CD4-positive, alpha-beta memory T cell (primary cell): ENCODE results near the gene LAMA3. TPM values are rescaled to one million over a fixed set of nuclear protein-coding genes. Genes with fewer than 3 reads are reported as not detected.
A peak's percentile ranks its signal among the peaks of the same experiment; 100 is the strongest.

Source experiments
- CTCF ChIA-PET: fragments of 350-600 bp; sonication (Branson Sonifier 250); formaldehyde crosslinking; loops from one replicate; lab custom pipeline; 2021; ENCODE audit warnings: inconsistent platforms; ENCODE audit not compliant: partially characterized antibody; lab: Charles Lee
- POLR2A ChIA-PET: fragments of 350-600 bp; sonication (Branson Sonifier 250); formaldehyde crosslinking; loops from one replicate; lab custom pipeline; 2021; ENCODE audit not compliant: partially characterized antibody; lab: Charles Lee
- DNase-seq, 5 donors: peaks; one replicate each; pipeline versions ENCODE4 v3.0.0 to v3.0.0-alpha.2; 2020 to 2022; ENCODE audit warnings: mixed read lengths in 1 of 5
- H3K27ac ChIP-seq: one replicate; pipeline ENCODE4 v1.7.0; 2013; ENCODE audit warnings: low read depth, low read length
- H3K27me3 ChIP-seq: 2 replicates; pipeline ENCODE4 v1.7.0; 2013; ENCODE audit warnings: mild to moderate bottlenecking, low read length, moderate library complexity; ENCODE audit not compliant: insufficient read depth
- H3K36me3 ChIP-seq: 2 replicates; pipeline ENCODE4 v1.7.0; 2013; ENCODE audit warnings: mild to moderate bottlenecking, low read length, moderate library complexity; ENCODE audit not compliant: insufficient read depth
- H3K4me1 ChIP-seq: 2 replicates; pipeline ENCODE4 v1.7.0; 2013; ENCODE audit warnings: mild to moderate bottlenecking, low read length, moderate library complexity; ENCODE audit not compliant: insufficient read depth
- H3K4me3 ChIP-seq, 2 donors: one replicate each; pipeline ENCODE4 v1.7.0; 2013; ENCODE audit warnings: low read length in 2 of 2, mild to moderate bottlenecking in 1 of 2
- H3K9me3 ChIP-seq, 2 donors: one replicate each; pipeline ENCODE4 v1.7.0; 2013; ENCODE audit warnings: low read length in 2 of 2, control low read depth in 1 of 2; ENCODE audit not compliant: control insufficient read depth in 1 of 2
- H3K27ac Mint-ChIP-seq, 7 donors: one replicate each; pipeline ENCODE4 v1.8.0; 2020 to 2021; ENCODE audit warnings: mixed read lengths in 7 of 7, mild to moderate bottlenecking in 6 of 7, inconsistent platforms in 3 of 7, moderate library complexity in 3 of 7
- H3K27me3 Mint-ChIP-seq, 2 donors: one replicate each; pipeline ENCODE4 v1.8.0; 2020 to 2021; ENCODE audit warnings: mixed read lengths in 2 of 2
- H3K36me3 Mint-ChIP-seq, 2 donors: one replicate each; pipeline ENCODE4 v1.8.0; 2020 to 2021; ENCODE audit warnings: mixed read lengths in 2 of 2, inconsistent platforms in 1 of 2, mild to moderate bottlenecking in 1 of 2
- H3K4me1 Mint-ChIP-seq, 4 donors: one replicate each; pipeline ENCODE4 v1.8.0; 2020 to 2021; ENCODE audit warnings: mixed read lengths in 4 of 4, mild to moderate bottlenecking in 1 of 4
- H3K4me3 Mint-ChIP-seq, 8 donors: one replicate each; pipeline ENCODE4 v1.8.0; 2020 to 2021; ENCODE audit warnings: mixed read lengths in 8 of 8, mild to moderate bottlenecking in 7 of 8, moderate library complexity in 6 of 8, inconsistent platforms in 3 of 8
- H3K9me3 Mint-ChIP-seq, 8 donors: one replicate each; pipeline ENCODE4 v1.8.0; 2020 to 2021; ENCODE audit warnings: mixed read lengths in 8 of 8, mild to moderate bottlenecking in 5 of 8, inconsistent platforms in 3 of 8, moderate library complexity in 1 of 8
- intact Hi-C: fragments of 100-400 bp; cut with micrococcal nuclease; formaldehyde crosslinking; loops from one replicate; pipeline ENCODE4 v1.15.1; 2023
- polyA plus RNA-seq, 2 donors: library from polyadenylated mRNA; unstranded; fragments of 300-500 nt; fragmentation: Illumina TruSeq; gene quantifications; one replicate each; pipeline ENCODE4 v1.2.3, GENCODE V29; 2021
- total RNA-seq, 2 experiments: library from RNA; stranded (reverse); gene quantifications; one replicate each; pipeline ENCODE4 v1.2.3, GENCODE V29; 2021

Gene LAMA3
- total and polyA plus RNA-seq, 4 experiments from 2014 or later: not detected

GRCh38 chr18:23929362-23929930 is 240.2 kb downstream of the LAMA3 start:
- peak overlapping the region in 7 of 8 donors; percentile 29 to 80 (median 69) for H3K4me3 Mint-ChIP-seq
- DNase-seq: peak in 2 of 5 donors; percentile 19 to 20
- H3K9me3 ChIP-seq: no peaks in the 10 kb centered on the region
- H3K27me3 Mint-ChIP-seq: no peaks in the 10 kb centered on the region
- no peaks in the 10 kb centered on the region for H3K9me3 Mint-ChIP-seq
- POLR2A ChIA-PET: interaction anchor here (1.0 to 2.5 kb wide), 9 partner anchors 9 to 93 kb away, joined by 3 to 7 read pairs (median 4); partner anchors contain the start of gene TTC39C
- CTCF ChIA-PET: interaction anchor here (0.6 to 4.3 kb wide), 7 partner anchors 9 to 439 kb away, joined by 3 to 46 read pairs (median 4); no protein-coding TSS in a partner anchor
- intact Hi-C loops: no loop called here
- H3K4me1 Mint-ChIP-seq: peaks cover 22 to 54% (median 37%) of the 10 kb centered on the region in 4 donors
- H3K27ac ChIP-seq: no peak overlapping the region
- peaks cover 34% of the 10 kb centered on the region for H3K4me1 ChIP-seq
- H3K36me3 Mint-ChIP-seq: no peaks in the 10 kb centered on the region
- no peak overlapping the region for H3K4me3 ChIP-seq
- peak overlapping the region; percentile 57 to 95 (median 89) for H3K27ac Mint-ChIP-seq
- no peaks in the 10 kb centered on the region for H3K27me3 ChIP-seq
- H3K36me3 ChIP-seq: no peaks in the 10 kb centered on the region

GRCh38 chr18:23930002-23930401 is 240.7 kb downstream of the LAMA3 start:
- POLR2A ChIA-PET: interaction anchor here (1.2 to 2.5 kb wide), 4 partner anchors 10 to 93 kb away, joined by 3 to 7 read pairs (median 4); no protein-coding TSS in a partner anchor
- Mint-ChIP-seq H3K36me3 (no peaks in the 10 kb centered on the region), H3K27ac (peak overlapping the region; percentile 16 to 95 (median 89))

GRCh38 chr18:23932385-23933067 is 243.3 kb downstream of the LAMA3 start:
- intact Hi-C loops: no loop called here
- Mint-ChIP-seq H3K4me1 (peaks cover 38 to 77% (median 61%) of the 10 kb centered on the region in 4 donors), H3K27me3 (no peaks in the 10 kb centered on the region), H3K4me3 (no peak overlapping the region), H3K9me3 (no peaks in the 10 kb centered on the region), H3K36me3 (no peaks in the 10 kb centered on the region), H3K27ac (no peak overlapping the region)
- Histone ChIP-seq H3K4me1 (peaks cover 64% of the 10 kb centered on the region), H3K27ac (no peak overlapping the region), H3K36me3 (no peaks in the 10 kb centered on the region), H3K4me3 (no peak overlapping the region), H3K9me3 (no peaks in the 10 kb centered on the region), H3K27me3 (no peaks in the 10 kb centered on the region)
- DNase-seq: no peak
- POLR2A ChIA-PET: interaction anchor here (0.7 to 1.4 kb wide), 4 partner anchors 14 to 82 kb away, joined by 3 to 5 read pairs (median 3); partner anchors contain the start of gene TTC39C
- CTCF ChIA-PET: interaction anchor here (5.5 kb wide), 1 partner anchor 13 kb away, joined by 26 read pairs; no protein-coding TSS in a partner anchor

More at GRCh38 chr18:23930002-23930401, 240.7 kb downstream of the LAMA3 start:
- no peak for DNase-seq
- Mint-ChIP-seq H3K9me3 (no peaks in the 10 kb centered on the region), H3K27me3 (no peaks in the 10 kb centered on the region), H3K4me3 (peak overlapping the region in 5 of 8 donors; percentile 29 to 80 (median 69)), H3K4me1 (peaks cover 25 to 60% (median 42%) of the 10 kb centered on the region in 4 donors)
- no peak overlapping the region for H3K27ac ChIP-seq
- peaks cover 40% of the 10 kb centered on the region for H3K4me1 ChIP-seq
- H3K27me3 ChIP-seq: no peaks in the 10 kb centered on the region
- H3K36me3 ChIP-seq: no peaks in the 10 kb centered on the region
- no peaks in the 10 kb centered on the region for H3K9me3 ChIP-seq
- CTCF ChIA-PET: interaction anchor here (0.6 to 4.3 kb wide), 6 partner anchors 11 to 440 kb away, joined by 3 to 46 read pairs (median 4); no protein-coding TSS in a partner anchor
- intact Hi-C loops: no loop called here
- no peak overlapping the region for H3K4me3 ChIP-seq

GRCh38 chr18:23933407-23933806 is 244.2 kb downstream of the LAMA3 start:
- Histone ChIP-seq H3K36me3 (no peaks in the 10 kb centered on the region), H3K4me3 (no peak overlapping the region), H3K4me1 (peaks cover 69% of the 10 kb centered on the region), H3K9me3 (no peaks in the 10 kb centered on the region), H3K27ac (no peak overlapping the region), H3K27me3 (no peaks in the 10 kb centered on the region)
- H3K9me3 Mint-ChIP-seq: no peaks in the 10 kb centered on the region
- H3K4me3 Mint-ChIP-seq: peak overlapping the region in 1 of 8 donors; percentile 4
- no peaks in the 10 kb centered on the region for H3K36me3 Mint-ChIP-seq
- no peak for DNase-seq
- peaks cover 40 to 80% (median 61%) of the 10 kb centered on the region in 4 donors for H3K4me1 Mint-ChIP-seq
- POLR2A ChIA-PET: interaction anchor here (1.0 to 1.4 kb wide), 3 partner anchors 14 to 81 kb away, joined by 3 read pairs; partner anchors contain the start of gene TTC39C
- CTCF ChIA-PET: interaction anchor here (1.0 to 5.5 kb wide), 5 partner anchors 7 to 90 kb away, joined by 3 to 26 read pairs (median 4); no protein-coding TSS in a partner anchor
- H3K27me3 Mint-ChIP-seq: no peaks in the 10 kb centered on the region
- peak overlapping the region in 3 of 7 donors; percentile 5 to 83 (median 73) for H3K27ac Mint-ChIP-seq
- intact Hi-C loops: no loop called here

GRCh38 chr18:23934252-23934651 is 245.0 kb downstream of the LAMA3 start:
- H3K27me3 ChIP-seq: no peaks in the 10 kb centered on the region
- peak overlapping the region in 4 of 8 donors; percentile 3 to 62 (median 29) for H3K4me3 Mint-ChIP-seq

GRCh38 chr18:23934863-23935262 is 245.6 kb downstream of the LAMA3 start:
- CTCF ChIA-PET: interaction anchor here (1.1 to 5.5 kb wide), 4 partner anchors 9 to 109 kb away, joined by 3 to 26 read pairs (median 4); no protein-coding TSS in a partner anchor
- Mint-ChIP-seq H3K36me3 (no peaks in the 10 kb centered on the region), H3K4me1 (peaks cover 39 to 76% (median 56%) of the 10 kb centered on the region in 4 donors), H3K4me3 (peak overlapping the region in 3 of 8 donors; percentile 3 to 13 (median 5)), H3K27ac (peak overlapping the region in 2 of 7 donors; percentile 50 to 83), H3K27me3 (no peaks in the 10 kb centered on the region), H3K9me3 (no peaks in the 10 kb centered on the region)
- no peak for DNase-seq
- Histone ChIP-seq H3K36me3 (no peaks in the 10 kb centered on the region), H3K9me3 (no peaks in the 10 kb centered on the region), H3K4me3 (no peak overlapping the region), H3K27ac (no peak overlapping the region), H3K27me3 (no peaks in the 10 kb centered on the region), H3K4me1 (peaks cover 65% of the 10 kb centered on the region)
- intact Hi-C loops: no loop called here
- POLR2A ChIA-PET: interaction anchor here (0.6 to 1.0 kb wide), 3 partner anchors 8 to 43 kb away, joined by 3 read pairs; no protein-coding TSS in a partner anchor

More at GRCh38 chr18:23934252-23934651, 245.0 kb downstream of the LAMA3 start:
- no peaks in the 10 kb centered on the region for H3K9me3 ChIP-seq
- no peak overlapping the region for H3K27ac ChIP-seq
- H3K4me1 Mint-ChIP-seq: peaks cover 45 to 80% (median 61%) of the 10 kb centered on the region in 4 donors
- CTCF ChIA-PET: interaction anchor here (1.1 to 5.5 kb wide), 5 partner anchors 8 to 109 kb away, joined by 3 to 26 read pairs (median 4); no protein-coding TSS in a partner anchor
- intact Hi-C loops: no loop called here
- peaks cover 69% of the 10 kb centered on the region for H3K4me1 ChIP-seq
- no peaks in the 10 kb centered on the region for H3K36me3 ChIP-seq
- DNase-seq: peak in 2 of 5 donors; percentile 13 to 18
- H3K4me3 ChIP-seq: no peak overlapping the region
- H3K27me3 Mint-ChIP-seq: no peaks in the 10 kb centered on the region
- no peaks in the 10 kb centered on the region for H3K9me3 Mint-ChIP-seq
- H3K27ac Mint-ChIP-seq: peak overlapping the region in 6 of 7 donors; percentile 1 to 83 (median 57)
- POLR2A ChIA-PET: interaction anchor here (0.6 to 1.4 kb wide), 6 partner anchors 8 to 80 kb away, joined by 3 read pairs; partner anchors contain the start of gene TTC39C
- H3K36me3 Mint-ChIP-seq: no peaks in the 10 kb centered on the region
